Measurements from ENCODE around the gene SDK1.

GRCh38 chr7:4067874-4068273 is 766.8 kb downstream of the SDK1 start:
- TF ChIP-seq CTCF (IDR thresholded peaks at IDR 0.05) (no peak), POLR2A (IDR thresholded peaks at IDR 0.05) (no peak)
